Measurements from ENCODE around the gene LRIG1. TPM values are rescaled to one million over a fixed set of nuclear protein-coding genes. Genes with fewer than 3 reads are reported as not detected.

LRIG1 gene
- polyA plus RNA-seq, 6 donors from 2014 or later, result 9.8 to 20.7 (median 12.5) TPM

DNA sequence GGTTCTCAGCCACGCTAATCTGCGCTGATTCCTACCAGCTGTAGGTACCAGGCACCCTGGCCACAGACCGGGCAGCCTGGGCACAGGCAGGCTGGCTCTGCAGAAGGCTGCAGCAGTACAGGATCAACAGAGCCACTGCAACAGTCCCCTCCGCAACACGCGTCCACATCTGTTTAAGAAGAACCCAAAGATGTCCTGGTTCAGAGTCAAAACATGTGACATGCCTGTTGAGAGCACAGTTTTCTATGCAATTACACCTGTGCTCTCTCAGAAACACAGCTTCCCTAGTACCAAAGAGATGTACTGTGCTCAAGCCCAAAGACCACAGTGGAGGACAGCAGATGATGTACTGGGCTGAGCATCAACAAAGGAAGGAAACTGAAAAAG is 18.8 kb downstream of the LRIG1 start:
- H3K4me1 Mint-ChIP-seq, result peaks cover 36 to 62% (median 38%) of the 10 kb centered on the region in 3 donors
- peak overlapping the region in 5 of 8 donors; percentile 38 to 64 (median 48) for H3K4me3 Mint-ChIP-seq
- DNase-seq, result no peak

DNA sequence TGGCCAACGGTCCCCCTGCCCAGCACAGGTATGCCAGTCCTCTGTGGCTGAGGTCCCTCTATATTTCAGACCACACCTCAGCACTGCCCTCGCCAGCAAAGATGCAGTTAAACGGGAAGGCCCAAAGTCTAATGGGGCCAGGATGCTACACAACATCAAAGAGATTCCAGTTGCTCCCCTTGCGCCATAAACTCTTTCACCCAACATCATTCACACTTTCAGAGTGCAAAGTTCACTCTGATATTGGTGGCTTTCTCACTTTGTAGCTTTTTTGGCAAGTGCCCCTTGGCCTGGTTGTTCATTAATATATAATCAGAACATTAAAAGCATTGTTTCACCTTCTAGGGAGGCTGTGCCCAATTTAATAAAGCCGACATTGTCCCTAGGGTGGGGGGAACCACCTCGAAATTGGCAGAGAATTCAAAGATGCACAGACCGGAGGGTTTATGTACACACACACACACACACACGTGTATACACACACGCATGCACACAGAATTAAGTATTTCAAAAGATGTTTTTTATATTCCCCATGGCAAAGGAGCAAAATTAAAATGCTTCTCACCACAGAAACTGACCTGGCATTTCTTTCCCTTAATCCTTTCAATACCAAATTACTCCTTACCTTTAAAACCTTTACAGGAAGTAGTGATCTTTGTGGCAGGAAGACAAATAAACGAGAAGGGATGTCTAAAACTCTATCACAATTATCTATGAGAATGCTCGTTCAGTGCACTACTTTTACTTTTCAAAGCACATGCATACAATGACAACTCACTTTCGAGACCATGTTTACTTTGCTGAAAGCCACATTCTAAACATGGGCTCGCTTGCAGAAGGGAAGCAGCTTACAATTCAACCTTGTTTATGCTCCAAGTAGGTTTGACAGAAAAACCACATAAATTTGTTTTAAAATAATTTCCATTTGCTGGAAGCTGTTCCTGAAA is 19.5 kb downstream of the LRIG1 start:
- peak overlapping the region in 2 of 6 donors; percentile 26 to 61 for H3K27ac Mint-ChIP-seq
- peaks cover 0 to 8% (median 6%) of the 10 kb centered on the region in 3 donors for H3K27me3 Mint-ChIP-seq
- peak overlapping the region in 7 of 8 donors; percentile 34 to 76 (median 59) for H3K4me3 Mint-ChIP-seq
- H3K9me3 Mint-ChIP-seq, result peaks cover 0 to 13% (median 3%) of the 10 kb centered on the region in 7 donors
- ATAC-seq (ENCODE audit: low read depth in 2 of 2) (no peak), DNase-seq (no peak)
- peaks cover 0 to 11% of the 10 kb centered on the region in 2 donors for H3K36me3 Mint-ChIP-seq
- H3K4me1 Mint-ChIP-seq, result peaks cover 36 to 62% (median 38%) of the 10 kb centered on the region in 3 donors

More for the DNA sequence above, 18.8 kb downstream of the LRIG1 start:
- Mint-ChIP-seq H3K9me3 (peaks cover 0 to 13% (median 3%) of the 10 kb centered on the region in 7 donors), H3K27ac (peak overlapping the region in 2 of 6 donors; percentile 19 to 31), H3K36me3 (peaks cover 0 to 11% of the 10 kb centered on the region in 2 donors), H3K27me3 (peaks cover 0 to 8% (median 6%) of the 10 kb centered on the region in 3 donors)
- no peak for ATAC-seq (ENCODE audit: low read depth in 2 of 2)

- Mint-ChIP-seq H3K4me3 (peak overlapping the region in 6 of 8 donors; percentile 40 to 76 (median 60)), H3K9me3 (peaks cover 0 to 13% (median 3%) of the 10 kb centered on the region in 7 donors), H3K4me1 (peaks cover 33 to 59% (median 38%) of the 10 kb centered on the region in 3 donors), H3K36me3 (peaks cover 0 to 11% of the 10 kb centered on the region in 2 donors), H3K27me3 (peaks cover 0 to 8% (median 6%) of the 10 kb centered on the region in 3 donors), H3K27ac (peak overlapping the region in 3 of 6 donors; percentile 26 to 55 (median 47))
- DNase-seq, result peak; percentile 23
- peak; percentile 81 for ATAC-seq (ENCODE audit: low read depth in 2 of 2)
Measured at GRCh38 chr3:66480666-66481065, 20.2 kb downstream of the LRIG1 start.

GRCh38 chr3:66479532-66479947 is 21.3 kb downstream of the LRIG1 start:
- ATAC-seq (ENCODE audit: low read depth in 2 of 2), result no peak
- Mint-ChIP-seq H3K36me3 (peaks cover 0 to 11% of the 10 kb centered on the region in 2 donors), H3K4me1 (peaks cover 32 to 53% (median 38%) of the 10 kb centered on the region in 3 donors), H3K27ac (peak overlapping the region in 1 of 6 donors; percentile 69), H3K9me3 (peaks cover 0 to 13% (median 3%) of the 10 kb centered on the region in 7 donors), H3K27me3 (peaks cover 0 to 8% (median 6%) of the 10 kb centered on the region in 3 donors), H3K4me3 (peak overlapping the region in 1 of 8 donors; percentile 42)
- DNase-seq, result no peak

DNA sequence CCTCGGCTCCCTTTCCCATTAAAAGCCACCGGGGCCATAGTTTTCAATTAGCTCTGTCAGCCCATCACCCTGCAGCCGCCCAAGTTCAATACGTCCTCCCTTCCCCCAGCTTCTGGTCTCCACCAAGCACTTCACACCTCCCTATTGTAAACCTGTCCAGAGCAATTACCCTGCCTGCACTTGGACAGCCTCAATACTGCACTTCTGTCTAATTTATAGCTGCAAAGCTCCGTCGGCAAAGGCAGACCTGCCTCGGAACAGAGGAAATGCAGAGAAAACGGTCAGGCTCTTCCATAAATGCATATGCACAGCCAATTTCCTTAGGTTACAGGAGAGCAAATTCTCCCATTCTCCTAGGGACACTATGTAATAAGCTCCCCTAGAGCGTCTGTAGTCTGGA is 21.9 kb downstream of the LRIG1 start:
- Mint-ChIP-seq H3K9me3 (peaks cover 0 to 13% (median 3%) of the 10 kb centered on the region in 7 donors), H3K27me3 (peaks cover 0 to 8% (median 6%) of the 10 kb centered on the region in 3 donors), H3K27ac (no peak overlapping the region), H3K4me1 (peaks cover 32 to 53% (median 42%) of the 10 kb centered on the region in 3 donors), H3K36me3 (peaks cover 0 to 11% of the 10 kb centered on the region in 2 donors), H3K4me3 (no peak overlapping the region)
- no peak for DNase-seq
- no peak for ATAC-seq (ENCODE audit: low read depth in 2 of 2)

DNA sequence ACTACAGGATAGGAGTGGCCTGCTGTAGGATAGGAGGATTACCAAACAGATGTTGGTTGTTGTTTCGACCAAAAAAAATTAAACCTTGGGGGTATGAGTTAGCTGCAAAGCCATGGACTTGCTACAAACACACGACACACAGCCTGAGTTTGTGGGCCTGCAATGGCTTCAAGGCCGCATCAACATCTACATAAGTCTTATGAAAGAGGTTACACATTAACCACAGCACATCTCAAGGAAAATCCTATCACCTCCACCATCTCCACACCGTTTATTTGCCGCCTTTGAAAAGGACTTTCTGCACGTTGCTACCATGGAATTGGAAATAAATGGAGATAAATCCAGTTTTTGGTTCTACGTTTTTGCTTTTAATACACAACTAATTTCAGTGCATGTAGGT is 23.0 kb downstream of the LRIG1 start:
- ATAC-seq (ENCODE audit: low read depth in 2 of 2), result no peak
- Mint-ChIP-seq H3K9me3 (peaks cover 0 to 13% (median 3%) of the 10 kb centered on the region in 7 donors), H3K36me3 (peaks cover 0 to 11% of the 10 kb centered on the region in 2 donors), H3K27ac (no peak overlapping the region), H3K27me3 (peaks cover 0 to 8% (median 6%) of the 10 kb centered on the region in 3 donors), H3K4me1 (peaks cover 24 to 47% (median 38%) of the 10 kb centered on the region in 3 donors), H3K4me3 (no peak overlapping the region)
- DNase-seq, result no peak

GRCh38 chr3:66476852-66477381 is 23.9 kb downstream of the LRIG1 start:
- Mint-ChIP-seq H3K27me3 (peaks cover 0 to 8% (median 6%) of the 10 kb centered on the region in 3 donors), H3K36me3 (peaks cover 0 to 11% of the 10 kb centered on the region in 2 donors), H3K4me1 (peaks cover 26 to 48% (median 44%) of the 10 kb centered on the region in 3 donors), H3K27ac (no peak overlapping the region), H3K4me3 (no peak overlapping the region), H3K9me3 (peaks cover 0 to 13% (median 3%) of the 10 kb centered on the region in 7 donors)
- DNase-seq (no peak), ATAC-seq (ENCODE audit: low read depth in 2 of 2) (no peak)

DNA sequence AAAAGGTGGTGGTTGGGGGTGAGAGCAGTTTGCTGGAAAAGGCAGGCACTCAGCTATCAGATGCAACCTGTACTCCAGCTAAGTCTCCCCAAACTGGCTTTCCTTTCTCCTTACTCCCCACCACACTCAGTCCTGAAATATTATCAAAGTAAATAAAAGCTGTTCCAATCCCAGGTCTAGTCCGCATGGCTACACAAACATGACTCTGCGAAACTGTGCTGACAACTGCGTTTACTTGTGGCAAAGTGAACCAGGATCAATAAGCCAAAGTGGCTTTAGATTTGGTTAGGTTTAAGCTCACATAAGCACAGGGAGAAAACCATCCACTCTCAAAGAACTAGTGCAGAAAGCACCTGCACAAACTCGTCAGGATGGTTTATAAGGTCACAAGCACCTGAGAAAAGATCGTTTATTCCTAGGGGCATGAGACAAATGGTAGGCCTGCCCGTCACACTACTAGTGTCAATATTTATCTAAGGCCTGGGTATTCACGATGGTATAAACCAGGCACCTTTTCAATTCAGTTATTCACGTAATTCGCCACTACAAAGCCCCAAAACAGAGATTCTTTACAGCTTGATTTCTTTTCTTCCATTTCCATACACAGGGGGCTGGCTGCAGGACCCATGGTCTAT is 25.3 kb downstream of the LRIG1 start:
- Mint-ChIP-seq H3K36me3 (peaks cover 0 to 11% of the 10 kb centered on the region in 2 donors), H3K4me1 (peaks cover 16 to 34% (median 32%) of the 10 kb centered on the region in 3 donors), H3K4me3 (no peak overlapping the region), H3K27me3 (peaks cover 0 to 8% (median 6%) of the 10 kb centered on the region in 3 donors), H3K9me3 (peaks cover 0 to 13% (median 3%) of the 10 kb centered on the region in 7 donors), H3K27ac (no peak overlapping the region)
- no peak for DNase-seq
- no peak for ATAC-seq (ENCODE audit: low read depth in 2 of 2)

GRCh38 chr3:66473692-66474091 is 27.1 kb downstream of the LRIG1 start:
- no peak for DNase-seq
- H3K27ac Mint-ChIP-seq, result peak overlapping the region in 3 of 6 donors; percentile 12 to 64 (median 22)
- no peaks in the 10 kb centered on the region for H3K36me3 Mint-ChIP-seq
- H3K27me3 Mint-ChIP-seq, result peaks cover 0 to 5% (median 2%) of the 10 kb centered on the region in 3 donors
- peaks cover 11 to 20% (median 18%) of the 10 kb centered on the region in 3 donors for H3K4me1 Mint-ChIP-seq
- peak overlapping the region in 1 of 8 donors; percentile 11 for H3K4me3 Mint-ChIP-seq
- no peak for ATAC-seq (ENCODE audit: low read depth in 2 of 2)
- no peaks in the 10 kb centered on the region for H3K9me3 Mint-ChIP-seq

GRCh38 chr3:66473181-66473580 is 27.6 kb downstream of the LRIG1 start:
- H3K4me3 Mint-ChIP-seq, result peak overlapping the region in 4 of 8 donors; percentile 11 to 41 (median 24)
- DNase-seq (no peak), ATAC-seq (ENCODE audit: low read depth in 2 of 2) (no peak)
- no peaks in the 10 kb centered on the region for H3K36me3 Mint-ChIP-seq
- H3K27me3 Mint-ChIP-seq, result peaks cover 0 to 5% (median 0%) of the 10 kb centered on the region in 3 donors
- peak overlapping the region in 2 of 6 donors; percentile 53 to 80 for H3K27ac Mint-ChIP-seq
- H3K4me1 Mint-ChIP-seq, result peaks cover 11 to 20% (median 15%) of the 10 kb centered on the region in 3 donors
- H3K9me3 Mint-ChIP-seq, result no peaks in the 10 kb centered on the region

DNA sequence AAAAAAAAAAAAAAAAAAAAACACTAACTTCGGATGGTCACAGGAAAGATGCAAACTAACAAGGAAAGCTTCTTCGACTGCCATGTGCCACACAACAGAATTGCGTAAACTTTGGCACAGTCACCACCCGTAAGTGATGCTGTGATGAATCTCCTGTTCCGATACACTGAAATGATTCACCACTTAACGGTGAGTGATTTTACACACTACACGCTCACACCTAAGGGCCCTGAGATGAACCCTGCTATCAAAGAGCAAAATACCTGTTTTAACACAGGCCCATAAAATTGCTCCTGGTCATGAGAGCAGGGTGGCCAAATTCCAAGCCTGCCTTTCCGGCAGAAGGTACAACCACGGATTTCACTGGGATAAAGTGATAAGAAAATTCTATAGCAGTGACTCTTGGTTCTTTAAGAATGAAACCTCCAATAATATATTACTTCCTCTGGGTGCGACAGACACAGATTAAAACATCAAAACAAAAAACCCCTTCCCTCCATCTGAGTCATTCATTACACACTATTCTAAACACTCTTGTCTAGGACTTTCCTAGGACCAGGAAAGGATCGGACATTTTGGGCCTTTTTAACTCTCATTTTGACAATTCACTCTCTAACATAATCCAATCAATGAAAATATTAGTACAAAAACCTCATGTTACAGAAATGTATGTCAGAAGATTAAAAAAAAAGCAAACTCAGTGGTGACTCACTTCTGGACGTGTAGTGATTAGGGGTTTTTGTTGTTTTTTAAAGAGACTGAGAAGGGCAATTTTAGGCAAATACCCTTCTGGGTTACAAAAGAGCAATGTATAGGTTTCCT is 28.3 kb downstream of the LRIG1 start:
- H3K36me3 Mint-ChIP-seq, result no peaks in the 10 kb centered on the region
- DNase-seq, result no peak
- H3K4me1 Mint-ChIP-seq, result peaks cover 11 to 20% (median 15%) of the 10 kb centered on the region in 3 donors
- ATAC-seq (ENCODE audit: low read depth in 2 of 2), result peak; percentile 82 to 83
- peak overlapping the region in 4 of 6 donors; percentile 16 to 80 (median 56) for H3K27ac Mint-ChIP-seq
- peak overlapping the region in 5 of 8 donors; percentile 10 to 81 (median 25) for H3K4me3 Mint-ChIP-seq
- no peaks in the 10 kb centered on the region for H3K9me3 Mint-ChIP-seq
- peaks cover 0 to 5% (median 0%) of the 10 kb centered on the region in 3 donors for H3K27me3 Mint-ChIP-seq
